ENCODE measurements around the gene SPHK2. TPM values are rescaled to one million over a fixed set of nuclear protein-coding genes. Genes with fewer than 3 reads are reported as not detected.
A peak's percentile ranks its signal among the peaks of the same experiment; 100 is the strongest.

The SPHK2 gene
- polyA plus RNA-seq, 1 of the 3 experiments (the other 2 are of a cell fraction): 14.8 TPM

DNA sequence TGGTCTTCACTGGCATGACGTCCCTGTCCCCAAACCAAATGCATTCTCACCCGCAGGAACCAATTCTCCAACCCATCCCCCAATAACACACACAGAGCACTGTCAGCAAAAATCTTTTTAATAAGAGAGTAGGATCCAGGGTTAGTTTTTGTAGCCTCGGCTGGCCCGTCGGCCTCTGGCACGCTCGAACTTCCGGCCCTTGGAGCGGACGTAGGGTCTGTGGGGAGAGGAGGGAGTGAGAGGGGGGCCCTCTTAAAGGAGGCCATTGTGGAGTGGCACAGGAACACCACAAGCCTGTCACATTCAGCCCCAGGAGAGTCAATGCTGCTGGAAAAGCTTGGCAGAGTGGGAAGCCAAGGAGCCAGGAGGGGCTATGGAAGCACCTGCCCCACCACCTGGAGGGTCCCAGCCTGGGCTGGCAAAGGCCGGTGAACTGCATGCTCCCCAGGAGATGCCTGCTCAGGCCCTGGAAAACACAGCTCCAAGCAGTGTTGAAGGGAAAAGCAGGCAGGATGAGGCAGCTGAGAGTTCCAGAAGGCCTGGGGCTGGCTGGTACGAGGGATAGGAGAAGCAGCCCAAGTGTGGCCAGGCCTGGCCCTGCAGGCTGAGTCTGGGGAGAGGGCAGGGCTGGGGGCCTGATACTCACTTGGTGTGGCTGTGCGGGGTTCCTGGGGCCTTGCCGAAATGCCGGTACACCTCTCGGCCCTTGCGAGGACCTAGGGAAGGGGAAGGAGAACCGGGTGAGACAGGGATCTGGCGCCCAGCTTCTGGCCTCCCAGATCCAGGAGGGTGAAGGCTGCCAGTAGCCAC, 3.9 kb upstream of the SPHK2 start (continued):
- TF ChIP-seq, protein P1, sequence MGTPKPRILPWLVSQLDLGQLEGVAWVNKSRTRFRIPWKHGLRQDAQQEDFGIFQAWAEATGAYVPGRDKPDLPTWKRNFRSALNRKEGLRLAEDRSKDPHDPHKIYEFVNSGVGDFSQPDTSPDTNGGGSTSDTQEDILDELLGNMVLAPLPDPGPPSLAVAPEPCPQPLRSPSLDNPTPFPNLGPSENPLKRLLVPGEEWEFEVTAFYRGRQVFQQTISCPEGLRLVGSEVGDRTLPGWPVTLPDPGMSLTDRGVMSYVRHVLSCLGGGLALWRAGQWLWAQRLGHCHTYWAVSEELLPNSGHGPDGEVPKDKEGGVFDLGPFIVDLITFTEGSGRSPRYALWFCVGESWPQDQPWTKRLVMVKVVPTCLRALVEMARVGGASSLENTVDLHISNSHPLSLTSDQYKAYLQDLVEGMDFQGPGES (IDR thresholded peaks at IDR 0.05; ENCODE audit: low read depth, low read length): no peak
- no peak for TF ChIP-seq NRF1 (IDR thresholded peaks at IDR 0.05; ENCODE audit: low read depth, low read length)
- TF ChIP-seq SIN3A (IDR thresholded peaks at IDR 0.05; ENCODE audit: borderline replicate concordance, low read depth, low read length): no peak
- TF ChIP-seq, protein P2, sequence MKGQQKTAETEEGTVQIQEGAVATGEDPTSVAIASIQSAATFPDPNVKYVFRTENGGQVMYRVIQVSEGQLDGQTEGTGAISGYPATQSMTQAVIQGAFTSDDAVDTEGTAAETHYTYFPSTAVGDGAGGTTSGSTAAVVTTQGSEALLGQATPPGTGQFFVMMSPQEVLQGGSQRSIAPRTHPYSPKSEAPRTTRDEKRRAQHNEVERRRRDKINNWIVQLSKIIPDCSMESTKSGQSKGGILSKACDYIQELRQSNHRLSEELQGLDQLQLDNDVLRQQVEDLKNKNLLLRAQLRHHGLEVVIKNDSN (IDR thresholded peaks at IDR 0.05; ENCODE audit: borderline replicate concordance, low read depth): no peak
- no peak for TF ChIP-seq TEAD4 (IDR thresholded peaks at IDR 0.05; ENCODE audit: borderline replicate concordance, insufficient read depth)
- no peak for TF ChIP-seq FOXJ3 (CRISPR knock-in tag; IDR thresholded peaks at IDR 0.05)

DNA sequence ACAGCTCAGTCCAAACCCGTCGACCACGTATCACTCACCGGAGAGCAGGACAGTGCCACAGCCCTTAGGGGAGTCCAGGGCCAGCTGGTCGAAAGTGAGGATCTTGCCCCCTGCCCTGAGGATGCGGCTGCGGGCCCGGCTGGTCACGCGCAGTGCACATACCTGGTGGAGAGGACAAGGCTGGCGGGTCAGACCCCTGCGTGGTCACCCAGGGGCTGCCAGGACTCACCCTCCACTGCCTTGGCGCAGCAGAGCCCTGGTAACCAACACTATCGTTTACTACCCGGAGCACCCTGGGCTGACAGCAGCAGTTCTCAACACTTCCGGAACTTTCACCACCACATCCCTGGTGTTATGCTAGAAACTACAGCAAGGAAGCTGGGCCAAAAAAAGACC, 3.3 kb upstream of the SPHK2 start:
- ChIA-PET POLR2A (interaction anchor here (1.0 kb wide), 1 partner anchor 10 kb away, joined by 3 read pairs; no protein-coding TSS in a partner anchor), CTCF (interaction anchor here (0.6 to 3.7 kb wide), 4 partner anchors 8 to 918 kb away, joined by 3 to 26 read pairs (median 8); no protein-coding TSS in a partner anchor)
- 98% methylated on average over 15 of the region's 16 CpGs for WGBS (ENCODE audit: low lambda C conversion rate)
- Histone ChIP-seq H3K4me2 (peak overlapping the region; percentile 91; the same call in 1 of the 2 replicates), H2AFZ (ENCODE audit: low read depth) (no peak overlapping the region), H3K9ac (no peak overlapping the region; the same call in 1 of the 2 replicates), H3K4me3 (ENCODE audit: low read depth in 2 of 2, low read length in 1 of 2) (no peak overlapping the region), H3K9me3 (no peaks in the 10 kb centered on the region), H3F3A (replicated peaks; ENCODE audit: insufficient read depth) (peaks cover 51% of the 10 kb centered on the region), H3K27me3 (ENCODE audit: insufficient read depth) (no peaks in the 10 kb centered on the region), H3K27ac (ENCODE audit: low read depth in 2 of 2, low read length in 1 of 2) (peak overlapping the region in 1 of 2 experiments; percentile 19; a peak in 2 of 4 replicates), H3K36me3 (replicated peaks in 1 of 2; ENCODE audit: control insufficient read depth in 1 of 2, insufficient read depth in 2 of 2, low read length in 1 of 2) (peaks cover 28 to 33% of the 10 kb centered on the region in 2 experiments), H4K20me1 (ENCODE audit: insufficient read depth) (peaks cover 39% of the 10 kb centered on the region), H3K4me1 (ENCODE audit: control insufficient read depth in 1 of 2, insufficient read depth in 2 of 2, low read depth in 1 of 2, low read length in 1 of 2) (peaks cover 11 to 38% of the 10 kb centered on the region in 2 experiments; a peak in 3 of 4 replicates), H3K79me2 (ENCODE audit: insufficient read depth) (peaks cover 38% of the 10 kb centered on the region), H3K9me2 (no peaks in the 10 kb centered on the region)
- DNase-seq: no peak
- TF ChIP-seq NRF1 (IDR thresholded peaks at IDR 0.05; ENCODE audit: low read depth, low read length) (no peak), TEAD4 (IDR thresholded peaks at IDR 0.05; ENCODE audit: borderline replicate concordance, insufficient read depth) (no peak), RCOR1 (IDR thresholded peaks at IDR 0.05; ENCODE audit: low read length) (no peak), FOXJ3 (CRISPR knock-in tag; IDR thresholded peaks at IDR 0.05) (no peak), MEF2A (IDR thresholded peaks at IDR 0.05; ENCODE audit: borderline replicate concordance, low read depth) (no peak), TCF12 (IDR thresholded peaks at IDR 0.05) (no peak), FOXM1 (IDR thresholded peaks at IDR 0.05; ENCODE audit: low read depth) (no peak), ELF1 (IDR thresholded peaks at IDR 0.05) (no peak), POLR2AphosphoS5 (IDR thresholded peaks at IDR 0.05; ENCODE audit: low read depth, low read length) (no peak), CHD2 (IDR thresholded peaks at IDR 0.05; ENCODE audit: low read length, partially characterized antibody) (no peak), GABPA (IDR thresholded peaks at IDR 0.05; ENCODE audit: low read depth) (no peak), RAD21 (IDR thresholded peaks at IDR 0.05; ENCODE audit: low read length) (no peak)
- TF ChIP-seq, protein P3, sequence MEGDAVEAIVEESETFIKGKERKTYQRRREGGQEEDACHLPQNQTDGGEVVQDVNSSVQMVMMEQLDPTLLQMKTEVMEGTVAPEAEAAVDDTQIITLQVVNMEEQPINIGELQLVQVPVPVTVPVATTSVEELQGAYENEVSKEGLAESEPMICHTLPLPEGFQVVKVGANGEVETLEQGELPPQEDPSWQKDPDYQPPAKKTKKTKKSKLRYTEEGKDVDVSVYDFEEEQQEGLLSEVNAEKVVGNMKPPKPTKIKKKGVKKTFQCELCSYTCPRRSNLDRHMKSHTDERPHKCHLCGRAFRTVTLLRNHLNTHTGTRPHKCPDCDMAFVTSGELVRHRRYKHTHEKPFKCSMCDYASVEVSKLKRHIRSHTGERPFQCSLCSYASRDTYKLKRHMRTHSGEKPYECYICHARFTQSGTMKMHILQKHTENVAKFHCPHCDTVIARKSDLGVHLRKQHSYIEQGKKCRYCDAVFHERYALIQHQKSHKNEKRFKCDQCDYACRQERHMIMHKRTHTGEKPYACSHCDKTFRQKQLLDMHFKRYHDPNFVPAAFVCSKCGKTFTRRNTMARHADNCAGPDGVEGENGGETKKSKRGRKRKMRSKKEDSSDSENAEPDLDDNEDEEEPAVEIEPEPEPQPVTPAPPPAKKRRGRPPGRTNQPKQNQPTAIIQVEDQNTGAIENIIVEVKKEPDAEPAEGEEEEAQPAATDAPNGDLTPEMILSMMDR (IDR thresholded peaks at IDR 0.05): no peak
- TF ChIP-seq, protein P4, sequence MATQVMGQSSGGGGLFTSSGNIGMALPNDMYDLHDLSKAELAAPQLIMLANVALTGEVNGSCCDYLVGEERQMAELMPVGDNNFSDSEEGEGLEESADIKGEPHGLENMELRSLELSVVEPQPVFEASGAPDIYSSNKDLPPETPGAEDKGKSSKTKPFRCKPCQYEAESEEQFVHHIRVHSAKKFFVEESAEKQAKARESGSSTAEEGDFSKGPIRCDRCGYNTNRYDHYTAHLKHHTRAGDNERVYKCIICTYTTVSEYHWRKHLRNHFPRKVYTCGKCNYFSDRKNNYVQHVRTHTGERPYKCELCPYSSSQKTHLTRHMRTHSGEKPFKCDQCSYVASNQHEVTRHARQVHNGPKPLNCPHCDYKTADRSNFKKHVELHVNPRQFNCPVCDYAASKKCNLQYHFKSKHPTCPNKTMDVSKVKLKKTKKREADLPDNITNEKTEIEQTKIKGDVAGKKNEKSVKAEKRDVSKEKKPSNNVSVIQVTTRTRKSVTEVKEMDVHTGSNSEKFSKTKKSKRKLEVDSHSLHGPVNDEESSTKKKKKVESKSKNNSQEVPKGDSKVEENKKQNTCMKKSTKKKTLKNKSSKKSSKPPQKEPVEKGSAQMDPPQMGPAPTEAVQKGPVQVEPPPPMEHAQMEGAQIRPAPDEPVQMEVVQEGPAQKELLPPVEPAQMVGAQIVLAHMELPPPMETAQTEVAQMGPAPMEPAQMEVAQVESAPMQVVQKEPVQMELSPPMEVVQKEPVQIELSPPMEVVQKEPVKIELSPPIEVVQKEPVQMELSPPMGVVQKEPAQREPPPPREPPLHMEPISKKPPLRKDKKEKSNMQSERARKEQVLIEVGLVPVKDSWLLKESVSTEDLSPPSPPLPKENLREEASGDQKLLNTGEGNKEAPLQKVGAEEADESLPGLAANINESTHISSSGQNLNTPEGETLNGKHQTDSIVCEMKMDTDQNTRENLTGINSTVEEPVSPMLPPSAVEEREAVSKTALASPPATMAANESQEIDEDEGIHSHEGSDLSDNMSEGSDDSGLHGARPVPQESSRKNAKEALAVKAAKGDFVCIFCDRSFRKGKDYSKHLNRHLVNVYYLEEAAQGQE (IDR thresholded peaks at IDR 0.05; ENCODE audit: low read depth, low read length): no peak
- TF ChIP-seq, protein P5, sequence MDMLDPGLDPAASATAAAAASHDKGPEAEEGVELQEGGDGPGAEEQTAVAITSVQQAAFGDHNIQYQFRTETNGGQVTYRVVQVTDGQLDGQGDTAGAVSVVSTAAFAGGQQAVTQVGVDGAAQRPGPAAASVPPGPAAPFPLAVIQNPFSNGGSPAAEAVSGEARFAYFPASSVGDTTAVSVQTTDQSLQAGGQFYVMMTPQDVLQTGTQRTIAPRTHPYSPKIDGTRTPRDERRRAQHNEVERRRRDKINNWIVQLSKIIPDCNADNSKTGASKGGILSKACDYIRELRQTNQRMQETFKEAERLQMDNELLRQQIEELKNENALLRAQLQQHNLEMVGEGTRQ (IDR thresholded peaks at IDR 0.05; ENCODE audit: borderline replicate concordance, low read depth, low read length): no peak

Data from SK-N-SH (cell line).